Measurements from ENCODE around the gene NUTF2.

GRCh38 chr16:67883872-67884261 is 37.1 kb downstream of the NUTF2 start:
- TF ChIP-seq, protein P1, sequence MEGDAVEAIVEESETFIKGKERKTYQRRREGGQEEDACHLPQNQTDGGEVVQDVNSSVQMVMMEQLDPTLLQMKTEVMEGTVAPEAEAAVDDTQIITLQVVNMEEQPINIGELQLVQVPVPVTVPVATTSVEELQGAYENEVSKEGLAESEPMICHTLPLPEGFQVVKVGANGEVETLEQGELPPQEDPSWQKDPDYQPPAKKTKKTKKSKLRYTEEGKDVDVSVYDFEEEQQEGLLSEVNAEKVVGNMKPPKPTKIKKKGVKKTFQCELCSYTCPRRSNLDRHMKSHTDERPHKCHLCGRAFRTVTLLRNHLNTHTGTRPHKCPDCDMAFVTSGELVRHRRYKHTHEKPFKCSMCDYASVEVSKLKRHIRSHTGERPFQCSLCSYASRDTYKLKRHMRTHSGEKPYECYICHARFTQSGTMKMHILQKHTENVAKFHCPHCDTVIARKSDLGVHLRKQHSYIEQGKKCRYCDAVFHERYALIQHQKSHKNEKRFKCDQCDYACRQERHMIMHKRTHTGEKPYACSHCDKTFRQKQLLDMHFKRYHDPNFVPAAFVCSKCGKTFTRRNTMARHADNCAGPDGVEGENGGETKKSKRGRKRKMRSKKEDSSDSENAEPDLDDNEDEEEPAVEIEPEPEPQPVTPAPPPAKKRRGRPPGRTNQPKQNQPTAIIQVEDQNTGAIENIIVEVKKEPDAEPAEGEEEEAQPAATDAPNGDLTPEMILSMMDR (conservative IDR thresholded peaks at IDR 0.05 in 1 of 2, IDR thresholded peaks at IDR 0.05 in 1 of 2; ENCODE audit: low read depth in 1 of 2, low read length in 2 of 2): peak; percentile 67 to 77
- TF ChIP-seq EZH2 (IDR thresholded peaks at IDR 0.05; ENCODE audit: low read length, missing control alignments): no peak

Data from fibroblast of lung (primary cell).